Activated CD8-positive, alpha-beta memory T cell treated with anti-CD3 and anti-CD28 coated beads for 4 hours (primary cell): ENCODE measurements around the gene PPP1R9A.

Source experiments
- DNase-seq, 2 donors: peaks; one replicate each; pipeline ENCODE4 v3.0.0-alpha.2; 2020; ENCODE audit warnings: low read depth in 2 of 2

The PPP1R9A gene

DNA sequence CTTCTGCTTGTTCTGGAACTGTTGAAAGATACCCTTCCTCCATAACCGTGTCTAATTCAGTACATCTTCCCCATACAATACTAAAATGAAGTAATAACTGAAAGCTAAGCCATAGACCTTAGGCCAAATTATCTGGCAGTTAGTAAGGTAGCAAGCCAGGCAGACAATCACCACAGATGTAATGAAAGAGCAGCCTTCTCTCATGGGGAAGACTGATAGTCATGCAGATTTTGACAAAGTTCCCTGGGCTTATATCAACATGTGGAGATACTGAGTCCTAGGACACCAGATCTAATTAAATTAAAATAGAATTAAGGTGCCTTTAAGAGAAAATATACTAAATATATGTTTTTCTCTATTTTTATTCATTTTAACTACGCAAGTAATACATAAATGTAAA is 355.5 kb downstream of the PPP1R9A start:
- no peak for DNase-seq

DNA sequence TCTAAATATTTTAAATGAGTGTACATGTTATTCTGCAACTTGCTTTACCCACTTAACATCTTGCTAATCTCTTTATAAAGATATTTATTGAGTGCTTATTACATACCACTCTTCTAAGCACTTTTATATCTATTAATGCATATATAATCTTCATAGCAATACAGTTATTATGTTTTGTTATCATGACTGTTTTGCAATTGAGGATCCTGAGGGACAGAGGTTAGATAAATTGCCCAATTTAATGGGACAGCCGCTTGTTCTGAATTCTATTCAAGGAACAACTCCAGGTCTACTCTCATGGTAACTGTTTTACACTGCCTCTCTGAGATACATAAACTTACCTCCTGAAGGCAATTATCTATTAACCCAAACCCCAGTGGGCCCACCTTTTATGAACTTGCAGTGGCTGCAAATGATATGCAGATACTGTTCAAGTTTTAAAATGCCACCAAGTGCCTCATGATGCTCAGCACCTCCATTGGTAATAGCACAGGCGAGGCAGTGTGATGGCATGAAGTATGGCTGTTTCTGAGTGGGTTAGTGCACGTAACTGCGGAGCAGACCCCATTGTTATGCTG is 356.5 kb downstream of the PPP1R9A start:
- DNase-seq, result no peak

DNA sequence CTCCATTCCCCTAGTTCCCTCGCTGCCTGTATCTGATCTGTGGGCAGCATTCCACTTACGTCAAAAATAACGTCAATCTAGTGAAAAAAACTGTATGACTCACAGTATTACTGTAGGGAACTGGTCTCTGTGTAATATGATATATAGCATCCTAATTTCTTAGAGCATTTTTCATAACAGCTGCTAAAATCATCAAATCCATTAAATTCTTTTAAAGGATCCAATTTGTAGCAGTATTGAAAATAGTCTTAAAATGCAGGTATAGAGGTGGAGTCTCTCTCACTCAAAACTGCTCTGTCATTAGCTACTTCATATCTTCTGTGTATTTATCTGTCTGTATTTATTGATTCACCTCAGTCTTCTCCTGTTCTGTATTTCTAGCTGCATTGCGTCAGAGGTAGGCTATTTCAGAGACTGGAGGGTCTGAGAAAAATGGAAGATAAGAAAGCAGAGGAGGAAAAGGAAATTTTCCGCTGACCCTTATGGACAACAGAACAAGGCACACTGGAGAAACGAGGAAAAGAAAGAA is 357.0 kb downstream of the PPP1R9A start:
- no peak for DNase-seq

DNA sequence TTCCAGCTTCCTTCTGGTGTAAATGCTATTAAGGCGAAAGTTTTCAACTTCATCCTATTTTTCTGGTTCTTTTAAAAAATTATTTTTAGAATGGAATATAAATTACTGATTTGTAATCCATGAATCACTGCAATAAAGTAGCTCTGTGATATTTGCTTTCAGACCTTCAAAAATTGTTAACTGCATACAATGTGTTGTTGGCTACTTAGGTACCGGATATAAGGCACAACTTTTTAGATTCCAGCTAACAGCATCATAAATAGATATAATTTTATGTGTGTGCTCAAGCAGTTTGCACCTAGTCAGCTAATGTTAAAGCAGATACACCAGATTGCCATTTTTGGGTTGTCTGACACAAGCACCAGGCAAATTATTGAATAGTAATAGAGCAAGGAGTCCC is 358.2 kb downstream of the PPP1R9A start:
- no peak for DNase-seq

DNA sequence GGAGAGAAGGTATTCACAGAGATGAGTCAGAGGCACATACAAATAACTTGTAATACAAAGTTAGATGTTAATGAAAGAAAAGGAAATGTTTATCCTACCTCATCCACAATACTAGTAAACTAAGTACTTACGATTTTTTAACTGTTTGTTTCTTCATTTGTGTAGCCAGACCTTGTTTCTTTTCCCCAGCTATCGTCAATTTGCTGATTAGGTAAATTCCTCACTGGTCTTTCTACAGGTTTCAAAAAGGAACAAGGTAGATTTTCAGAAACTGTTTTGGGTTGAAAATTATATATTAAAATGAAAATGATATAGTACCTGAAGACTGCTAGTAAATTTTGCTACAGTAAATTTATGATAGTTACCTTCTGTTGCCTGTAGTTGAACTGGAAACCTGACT is 360.4 kb downstream of the PPP1R9A start:
- DNase-seq, result no peak

DNA sequence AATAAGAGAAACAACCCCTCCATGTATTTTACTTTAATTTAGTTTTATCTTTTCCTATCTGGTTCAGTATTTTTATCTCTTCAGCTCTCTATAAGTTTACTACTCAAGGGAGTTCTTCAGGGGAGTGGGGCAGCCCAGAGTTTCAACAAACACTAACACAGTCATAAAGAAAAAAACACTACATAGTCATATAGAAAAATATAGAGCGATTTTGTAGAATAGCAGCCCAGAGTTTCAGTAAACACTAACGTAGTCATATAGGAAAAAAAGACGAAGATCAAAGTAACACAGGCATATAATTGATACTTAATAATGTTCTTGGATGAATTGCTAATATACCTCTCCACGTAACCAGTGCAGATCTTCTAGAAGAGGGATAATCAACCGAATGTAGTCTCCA is 362.2 kb downstream of the PPP1R9A start:
- DNase-seq, result no peak

DNA sequence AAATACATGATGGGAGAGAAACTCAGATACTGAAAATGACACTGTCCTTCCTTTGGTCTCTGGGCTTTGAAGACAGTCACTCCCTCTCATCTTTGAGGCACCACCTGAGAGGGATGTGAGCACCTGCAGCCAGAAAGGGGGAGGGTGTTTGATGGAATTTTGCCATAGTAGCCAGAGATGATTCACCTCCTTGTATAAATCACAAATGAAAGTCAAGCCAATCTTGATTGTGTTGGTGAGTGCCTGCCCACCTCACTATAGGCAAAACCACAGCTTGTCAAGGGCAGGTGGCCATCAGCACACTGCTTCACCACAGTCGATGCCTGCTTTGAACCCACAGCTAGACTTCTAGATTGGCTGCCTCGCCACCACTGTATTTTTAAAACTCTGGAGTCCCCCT is 368.7 kb downstream of the PPP1R9A start:
- DNase-seq, result no peak

DNA sequence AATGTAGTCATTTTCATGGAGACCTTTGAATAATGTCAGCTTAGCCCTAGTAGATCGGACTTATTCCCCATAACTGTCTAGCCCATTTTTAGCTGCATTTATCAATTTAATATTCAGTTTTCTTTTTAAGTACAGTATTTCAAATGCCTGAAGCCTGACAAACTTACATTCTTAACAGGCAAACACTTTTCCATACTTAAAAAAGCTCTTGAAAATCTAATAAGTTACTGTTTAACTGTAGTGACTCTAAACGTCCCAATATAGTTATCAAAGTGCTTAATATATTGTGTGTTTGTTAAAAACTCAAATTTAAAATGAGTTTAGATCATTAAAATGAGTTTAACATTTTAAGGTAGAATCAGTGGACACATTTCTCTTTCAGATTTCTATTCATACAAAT is 372.0 kb downstream of the PPP1R9A start:
- DNase-seq, result no peak

DNA sequence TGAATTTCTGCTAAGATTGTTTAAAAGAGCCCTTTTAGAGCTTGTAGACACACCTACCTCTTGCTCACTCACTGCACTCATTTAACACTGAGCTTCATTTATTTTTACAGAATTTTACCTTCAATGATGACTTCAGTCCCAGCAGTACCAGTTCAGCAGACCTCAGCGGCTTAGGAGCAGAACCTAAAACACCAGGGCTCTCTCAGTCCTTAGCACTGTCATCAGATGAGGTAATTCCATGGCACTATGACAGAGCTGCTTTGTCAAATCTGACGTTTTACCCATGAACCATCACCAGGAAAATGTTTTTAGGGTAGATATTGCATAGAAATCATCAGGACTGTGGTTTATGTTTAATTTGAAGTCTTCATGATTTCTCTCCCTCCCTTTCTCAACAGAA is 378.7 kb downstream of the PPP1R9A start:
- no peak for DNase-seq

DNA sequence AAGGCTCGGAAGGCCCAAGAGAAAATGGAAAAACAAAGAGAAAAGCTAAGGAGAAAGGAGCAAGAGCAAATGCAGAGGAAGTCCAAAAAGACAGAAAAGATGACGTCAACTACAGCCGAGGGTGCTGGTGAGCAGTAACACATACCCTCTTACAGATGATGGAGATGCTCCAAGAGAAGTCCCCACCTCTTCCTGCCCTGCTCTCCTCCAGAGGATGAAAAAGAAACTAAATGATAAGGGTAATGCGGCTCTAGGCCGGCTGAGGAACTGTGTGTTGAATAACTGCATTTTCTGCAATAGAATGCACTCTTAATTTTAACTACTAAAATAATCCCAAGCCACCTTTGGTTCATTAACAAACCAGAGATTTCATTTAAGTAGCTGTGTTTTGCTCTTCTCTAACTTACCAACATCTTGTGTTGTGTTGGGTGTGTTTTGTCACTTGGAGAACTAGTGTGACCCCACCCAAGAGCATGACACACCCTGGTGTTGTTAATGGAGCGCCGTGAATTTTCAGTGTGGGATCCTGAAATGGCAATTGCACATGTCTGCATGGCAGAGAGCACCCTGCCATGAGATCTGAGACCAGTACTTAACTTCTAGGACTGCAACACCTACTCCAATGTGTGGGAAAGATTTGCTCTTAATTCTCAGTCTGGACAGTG is 382.9 kb downstream of the PPP1R9A start:
- no peak for DNase-seq

DNA sequence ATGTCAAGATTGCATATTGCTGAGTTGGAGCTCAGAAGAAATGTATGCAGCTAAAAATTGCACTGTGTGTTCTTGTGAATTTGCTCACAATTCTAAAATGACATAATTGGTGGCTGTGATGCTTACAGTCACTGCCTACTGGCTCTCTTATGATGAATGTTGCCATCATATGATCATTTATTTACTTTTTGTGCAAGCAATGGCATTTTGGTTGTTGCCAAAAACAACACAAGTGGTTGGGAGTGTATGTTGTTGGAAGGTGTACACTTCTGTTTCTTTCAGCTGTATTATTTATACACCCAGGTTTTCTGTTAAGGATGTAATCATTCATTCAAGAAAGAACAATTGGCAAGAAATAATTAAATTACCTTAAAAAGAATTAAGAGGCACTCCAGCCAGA is 388.0 kb downstream of the PPP1R9A start:
- no peak for DNase-seq

DNA sequence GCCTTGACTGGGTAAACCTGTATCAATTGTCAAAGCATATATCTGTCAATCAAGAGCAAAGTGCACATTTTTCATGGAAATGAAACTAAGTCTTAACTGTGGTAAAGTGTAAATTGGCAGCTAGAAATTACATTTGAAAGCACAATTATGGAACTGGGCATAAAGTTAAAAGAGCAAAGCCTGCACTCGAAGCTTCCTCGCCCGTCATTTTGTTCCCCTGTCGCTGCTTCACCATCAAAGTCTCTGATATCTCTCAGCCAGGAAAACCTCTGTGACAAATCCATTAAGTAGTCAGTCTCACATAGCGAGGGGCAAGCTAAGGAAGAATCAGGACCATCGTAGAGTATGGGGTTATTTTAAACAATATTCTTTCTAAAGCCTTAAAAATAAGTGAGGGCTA is 389.1 kb downstream of the PPP1R9A start:
- no peak for DNase-seq

DNA sequence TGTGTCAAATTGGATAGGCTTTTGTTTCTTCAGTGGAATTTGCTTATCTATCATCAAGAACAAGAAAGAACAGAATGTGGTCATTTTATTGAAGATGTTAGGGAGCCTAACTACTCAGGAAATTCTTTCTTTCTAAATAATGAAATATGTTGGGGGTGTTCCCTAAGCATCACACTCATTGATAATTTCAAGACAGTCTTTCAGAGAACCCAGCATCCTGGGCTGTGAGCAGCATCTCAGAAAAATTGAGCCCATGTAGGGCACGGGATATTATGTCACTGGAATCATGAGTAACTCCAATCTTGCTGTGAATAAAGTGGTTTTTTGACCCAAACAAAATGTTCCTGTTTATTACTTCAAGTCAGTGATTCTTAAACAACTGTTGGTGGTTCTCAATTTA is 389.6 kb downstream of the PPP1R9A start:
- DNase-seq, result no peak

DNA sequence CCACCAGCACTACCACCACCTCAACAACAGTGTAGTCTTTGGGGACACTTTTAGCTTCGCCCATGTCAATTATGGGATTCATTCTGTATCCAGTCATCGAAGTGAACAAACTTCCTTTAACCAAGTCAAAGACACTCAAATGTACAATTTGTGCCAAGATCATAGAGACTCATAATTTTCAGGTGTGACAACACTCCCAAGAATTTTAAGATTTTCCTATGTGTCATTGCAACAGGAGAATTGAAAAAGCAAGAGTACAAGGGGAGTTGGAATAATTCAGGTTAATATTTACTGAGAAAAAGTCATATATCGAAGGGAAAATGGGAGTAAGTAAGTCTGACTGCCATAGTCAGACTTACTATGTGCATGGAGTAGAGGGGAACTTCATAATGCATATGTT is 390.7 kb downstream of the PPP1R9A start:
- DNase-seq, result no peak

DNA sequence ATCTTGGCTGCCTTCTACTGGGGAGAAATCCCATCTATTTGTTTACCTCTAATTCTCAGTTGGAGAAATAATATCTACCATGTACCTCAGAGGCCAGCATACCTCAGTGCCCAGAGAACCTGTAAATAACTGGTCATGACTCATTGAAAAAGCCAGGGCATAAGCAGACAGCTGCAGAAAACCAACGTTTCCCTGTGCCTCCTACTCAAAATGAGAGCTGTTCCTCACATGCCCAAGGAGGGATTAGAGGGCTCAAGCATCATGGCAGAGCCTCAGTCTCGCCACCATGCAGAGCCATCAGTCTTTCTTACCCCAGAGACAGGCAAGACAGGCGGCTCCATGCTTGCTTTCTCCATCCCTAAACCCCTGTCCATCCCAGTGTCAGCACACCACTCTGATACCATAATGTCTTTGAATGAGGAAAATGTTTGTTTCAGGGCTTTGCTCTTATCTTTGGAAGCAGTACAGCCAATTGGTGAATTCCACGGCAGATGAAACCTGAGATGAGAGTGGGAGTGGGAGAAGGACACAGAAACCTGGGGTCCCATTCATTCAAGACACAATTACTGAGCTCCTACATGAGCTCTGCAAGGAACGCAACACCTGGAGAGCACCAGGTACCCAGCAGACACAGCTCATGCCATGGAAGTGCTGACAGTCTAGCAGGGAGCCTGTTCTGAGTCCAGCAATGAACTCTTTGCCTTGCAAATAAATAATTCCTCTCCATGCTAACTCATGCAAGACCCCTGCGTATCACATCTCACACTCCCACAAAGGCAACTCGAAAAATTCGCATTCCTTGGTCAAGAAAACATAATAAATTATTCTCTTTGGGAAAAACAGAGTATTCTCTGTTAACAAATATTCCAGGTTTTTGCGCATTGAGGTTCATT is 395.9 kb downstream of the PPP1R9A start:
- DNase-seq, result no peak

DNA sequence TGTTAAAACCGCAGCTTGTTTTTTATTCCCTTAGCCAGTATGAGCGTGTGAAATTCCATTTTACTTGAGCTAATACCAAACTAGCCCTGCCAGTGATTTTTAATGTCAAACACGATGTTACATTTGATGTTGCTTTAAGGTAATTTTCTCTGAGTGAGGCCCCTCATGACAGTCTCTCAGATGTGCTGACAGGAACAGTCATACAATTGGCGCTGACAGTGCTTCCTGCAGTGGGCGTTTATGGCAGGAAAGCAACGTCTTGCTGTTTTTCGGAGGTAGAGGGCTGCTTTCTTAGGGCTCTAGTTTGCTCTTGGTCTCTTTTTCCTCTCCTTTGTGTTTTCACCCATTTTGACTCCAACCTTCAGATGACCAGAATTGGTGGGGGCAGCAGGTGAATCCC is 397.6 kb downstream of the PPP1R9A start:
- DNase-seq, result no peak

DNA sequence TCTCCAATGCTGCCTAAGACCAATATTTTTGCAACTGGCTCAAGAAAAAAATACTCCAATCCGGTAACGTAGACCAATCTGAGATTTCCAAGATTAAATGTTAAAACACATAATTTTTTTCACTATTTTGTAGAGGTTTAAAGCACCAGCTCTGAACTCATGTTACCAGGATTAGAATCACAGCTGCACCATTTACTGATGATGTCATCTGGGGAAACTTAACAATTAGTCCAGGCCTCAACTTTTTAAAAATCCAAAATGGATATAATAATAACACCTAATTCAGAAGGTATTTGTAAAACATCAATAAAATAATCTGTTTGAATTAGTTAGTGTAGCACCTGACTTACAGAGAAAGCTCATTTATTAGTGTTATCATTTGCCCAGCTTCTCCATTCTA is 402.6 kb downstream of the PPP1R9A start:
- no peak for DNase-seq

DNA sequence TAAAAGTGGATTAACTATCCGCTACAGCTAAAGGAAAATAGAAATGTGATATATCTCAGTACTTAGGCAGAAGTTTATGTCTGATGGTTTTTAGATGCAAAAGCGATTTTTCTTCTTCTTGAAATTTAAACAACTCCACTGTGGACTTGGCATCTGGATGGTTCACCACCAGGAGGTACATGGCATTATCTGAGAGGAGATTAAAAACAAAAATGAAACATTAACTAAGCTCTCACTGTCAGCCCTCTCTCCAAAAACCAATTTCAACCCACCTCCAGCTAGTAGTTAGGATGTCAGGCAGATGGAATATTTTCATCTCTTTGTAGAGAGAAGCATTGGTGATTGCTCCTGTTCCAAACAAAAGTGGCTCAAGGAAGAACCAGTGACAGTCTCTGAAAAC is 404.0 kb downstream of the PPP1R9A start:
- DNase-seq, result no peak

DNA sequence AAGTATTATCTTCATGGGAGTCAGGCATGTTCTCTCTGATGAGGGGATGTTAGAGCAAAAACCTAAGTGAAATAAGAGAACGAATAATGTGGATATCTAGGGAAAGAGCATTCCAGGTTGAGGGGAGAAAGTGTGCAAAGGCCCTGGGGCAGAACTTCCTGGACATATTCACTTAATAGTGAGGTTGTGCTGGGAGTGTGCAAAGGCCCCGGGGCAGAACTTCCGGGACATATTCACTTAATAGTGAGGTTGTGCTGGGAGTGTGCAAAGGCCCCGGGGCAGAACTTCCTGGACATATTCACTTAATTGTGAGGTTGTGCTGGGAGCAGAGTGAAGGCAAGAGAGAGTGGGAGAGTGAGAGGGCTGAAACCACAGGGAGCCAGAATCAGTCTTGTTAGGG is 405.2 kb downstream of the PPP1R9A start:
- no peak for DNase-seq

DNA sequence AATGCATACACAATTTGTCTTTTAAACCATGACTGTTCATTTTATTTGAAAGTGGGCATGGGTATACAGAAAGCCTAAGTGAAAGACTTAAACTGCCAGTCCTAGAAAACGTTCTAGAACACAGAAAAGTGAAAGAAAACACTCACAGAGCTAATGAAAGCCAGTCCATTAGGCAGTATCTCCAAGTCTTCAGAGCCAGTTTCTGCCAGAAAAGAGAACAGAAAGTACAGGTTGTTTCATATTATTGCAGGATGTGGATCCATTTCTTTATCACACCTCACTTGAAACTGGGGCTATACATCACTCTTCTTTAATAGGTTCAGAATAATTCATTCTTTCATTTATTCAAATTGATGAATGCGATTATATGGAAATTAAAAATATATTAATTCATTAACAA is 409.2 kb downstream of the PPP1R9A start:
- DNase-seq, result no peak

DNA sequence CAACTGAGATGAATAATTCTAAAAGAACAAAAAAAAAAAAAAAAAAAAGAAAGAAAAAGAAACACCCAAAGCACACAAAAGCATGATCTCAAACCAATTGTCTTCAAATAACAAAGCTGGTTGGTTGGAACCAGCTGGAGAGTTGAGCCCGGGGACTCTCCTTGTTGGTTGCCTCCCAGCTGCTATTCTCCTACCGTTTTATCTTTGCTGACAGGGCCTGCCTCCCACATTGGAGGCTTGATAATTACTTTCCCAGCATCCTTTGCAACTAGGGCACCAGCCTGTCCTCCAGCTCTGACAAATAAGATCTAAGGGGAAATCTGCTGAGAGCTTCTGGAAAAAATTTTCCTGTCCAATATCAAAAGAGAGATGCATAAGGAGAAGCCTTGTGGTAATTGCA is 410.2 kb downstream of the PPP1R9A start:
- no peak for DNase-seq

DNA sequence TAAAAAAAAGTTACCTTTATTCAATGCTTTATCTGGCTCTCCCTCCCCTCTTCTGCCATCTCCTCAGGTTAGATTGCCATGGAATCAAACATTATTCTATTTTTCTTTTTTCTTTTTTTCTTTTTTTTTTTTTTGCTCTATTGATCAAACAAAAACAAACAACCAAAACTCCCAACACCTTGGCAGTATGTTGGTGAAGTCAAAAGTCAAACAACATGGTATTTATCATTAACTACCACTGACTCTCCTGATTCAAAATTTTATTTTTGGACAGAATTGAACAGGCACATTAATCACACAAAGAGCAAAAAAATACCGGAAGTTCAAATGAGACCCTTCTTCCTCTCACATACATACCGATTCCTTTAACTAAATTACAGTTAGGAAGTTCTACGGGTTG is 410.6 kb downstream of the PPP1R9A start:
- no peak for DNase-seq
